GM19099 (cell line): ENCODE data around the gene EPHA10.

Experiments
- POLR2A ChIP-seq: IDR thresholded peaks from 3 replicates; pipeline ENCODE4 v1.6.1; 2011; ENCODE audit warnings: low read depth; ENCODE audit not compliant: insufficient read length; ENCODE audit errors: extremely low read depth

Gene EPHA10

GRCh38 chr1:37714226-37714625, 50.7 kb downstream of the EPHA10 start:
- TF ChIP-seq POLR2A, result no peak

GRCh38 chr1:37708471-37708870, 56.4 kb downstream of the EPHA10 start:
- TF ChIP-seq POLR2A, result no peak

GRCh38 chr1:37705399-37705798, 59.5 kb downstream of the EPHA10 start:
- no peak for TF ChIP-seq POLR2A

GRCh38 chr1:37704966-37705365, 60.0 kb downstream of the EPHA10 start:
- no peak for TF ChIP-seq POLR2A

- TF ChIP-seq POLR2A, result no peak
Measured at GRCh38 chr1:37703061-37703460, 61.9 kb downstream of the EPHA10 start.

- no peak for TF ChIP-seq POLR2A
Measured at GRCh38 chr1:37701051-37701450, 63.9 kb downstream of the EPHA10 start.

- no peak for TF ChIP-seq POLR2A
Measured at GRCh38 chr1:37699147-37699546, 65.8 kb downstream of the EPHA10 start.

- no peak for TF ChIP-seq POLR2A
Measured at GRCh38 chr1:37697737-37698136, 67.2 kb downstream of the EPHA10 start.

GRCh38 chr1:37697090-37697489, 67.8 kb downstream of the EPHA10 start:
- no peak for TF ChIP-seq POLR2A

GRCh38 chr1:37692834-37693175, 72.1 kb downstream of the EPHA10 start:
- no peak for TF ChIP-seq POLR2A

GRCh38 chr1:37692078-37692833, 72.7 kb downstream of the EPHA10 start, which contains the start of gene CDCA8:
TSS of gene CDCA8 (plus strand) at chr1:37692516. CDS start at chr1:37692691, 175 bp downstream.
- peak; percentile 87 for TF ChIP-seq POLR2A

GRCh38 chr1:37691497-37692077, 73.3 kb downstream of the EPHA10 start:
- TF ChIP-seq POLR2A, result no peak

- no peak for TF ChIP-seq POLR2A
Measured at GRCh38 chr1:37688926-37689325, 76.0 kb downstream of the EPHA10 start.

- TF ChIP-seq POLR2A, result no peak
Measured at GRCh38 chr1:37685722-37686121, 79.2 kb downstream of the EPHA10 start.

GRCh38 chr1:37682334-37682987, 82.5 kb downstream of the EPHA10 start:
- TF ChIP-seq POLR2A, result no peak

GRCh38 chr1:37680933-37681332, 84.0 kb downstream of the EPHA10 start:
- no peak for TF ChIP-seq POLR2A

GRCh38 chr1:37677808-37678207, 87.1 kb downstream of the EPHA10 start:
- no peak for TF ChIP-seq POLR2A

GRCh38 chr1:37677143-37677439, 87.8 kb downstream of the EPHA10 start:
- no peak for TF ChIP-seq POLR2A
